ENCODE measurements around the gene CD300A.

Gene CD300A

GRCh38 chr17:74448756-74449155, 17.7 kb upstream of the CD300A start:
- no peak overlapping the region for H3K4me3 ChIP-seq (ENCODE audit: low read depth, low read length)
- no peak for DNase-seq (ENCODE audit: low read depth)
- TF ChIP-seq CTCF (IDR thresholded peaks at IDR 0.05; ENCODE audit: low read depth, low read length) = no peak
- TF ChIP-seq MYC (IDR thresholded peaks at IDR 0.05; ENCODE audit: low read depth, low read length) = no peak
- TF ChIP-seq POLR2A (IDR thresholded peaks at IDR 0.05; ENCODE audit: extremely low read depth, insufficient read length) = no peak
- no peak for TF ChIP-seq MAX (IDR thresholded peaks at IDR 0.05; ENCODE audit: low read depth, low read length)

GRCh38 chr17:74449306-74449705, 17.1 kb upstream of the CD300A start:
- no peak overlapping the region for H3K4me3 ChIP-seq (ENCODE audit: low read depth, low read length)
- no peak for DNase-seq (ENCODE audit: low read depth)
- no peak for TF ChIP-seq MYC (IDR thresholded peaks at IDR 0.05; ENCODE audit: low read depth, low read length)
- no peak for TF ChIP-seq POLR2A (IDR thresholded peaks at IDR 0.05; ENCODE audit: extremely low read depth, insufficient read length)
- no peak for TF ChIP-seq CTCF (IDR thresholded peaks at IDR 0.05; ENCODE audit: low read depth, low read length)
- no peak for TF ChIP-seq MAX (IDR thresholded peaks at IDR 0.05; ENCODE audit: low read depth, low read length)

- H3K4me3 ChIP-seq (ENCODE audit: low read depth, low read length) = no peak overlapping the region
- TF ChIP-seq MYC (IDR thresholded peaks at IDR 0.05; ENCODE audit: low read depth, low read length) = no peak
- no peak for TF ChIP-seq MAX (IDR thresholded peaks at IDR 0.05; ENCODE audit: low read depth, low read length)
- no peak for DNase-seq (ENCODE audit: low read depth)
Measured at GRCh38 chr17:74449773-74450172, 16.7 kb upstream of the CD300A start.

GRCh38 chr17:74450231-74450630, 16.2 kb upstream of the CD300A start:
- no peak for DNase-seq (ENCODE audit: low read depth)
- H3K4me3 ChIP-seq (ENCODE audit: low read depth, low read length) = no peak overlapping the region
- no peak for TF ChIP-seq POLR2A (IDR thresholded peaks at IDR 0.05; ENCODE audit: extremely low read depth, insufficient read length)

- DNase-seq (ENCODE audit: low read depth) = no peak
- no peak for TF ChIP-seq POLR2A (IDR thresholded peaks at IDR 0.05; ENCODE audit: extremely low read depth, insufficient read length)
- TF ChIP-seq MYC (IDR thresholded peaks at IDR 0.05; ENCODE audit: low read depth, low read length) = no peak
- no peak for TF ChIP-seq MAX (IDR thresholded peaks at IDR 0.05; ENCODE audit: low read depth, low read length)
- no peak for TF ChIP-seq CTCF (IDR thresholded peaks at IDR 0.05; ENCODE audit: low read depth, low read length)
- no peak overlapping the region for H3K4me3 ChIP-seq (ENCODE audit: low read depth, low read length)
Measured at GRCh38 chr17:74450925-74451403, 15.5 kb upstream of the CD300A start.

- DNase-seq (ENCODE audit: low read depth) = no peak
- no peak overlapping the region for H3K4me3 ChIP-seq (ENCODE audit: low read depth, low read length)
- TF ChIP-seq MAX (IDR thresholded peaks at IDR 0.05; ENCODE audit: low read depth, low read length) = no peak
Measured at GRCh38 chr17:74451557-74451956, 14.9 kb upstream of the CD300A start.

GRCh38 chr17:74452033-74452840, 14.2 kb upstream of the CD300A start:
- no peak for TF ChIP-seq MAX (IDR thresholded peaks at IDR 0.05; ENCODE audit: low read depth, low read length)
- no peak for TF ChIP-seq MYC (IDR thresholded peaks at IDR 0.05; ENCODE audit: low read depth, low read length)
- no peak for TF ChIP-seq POLR2A (IDR thresholded peaks at IDR 0.05; ENCODE audit: extremely low read depth, insufficient read length)
- no peak for TF ChIP-seq CTCF (IDR thresholded peaks at IDR 0.05; ENCODE audit: low read depth, low read length)
- DNase-seq (ENCODE audit: low read depth) = peak; percentile 38
- H3K4me3 ChIP-seq (ENCODE audit: low read depth, low read length) = no peak overlapping the region

Data from NB4 (cell line).